ENCODE results near the gene MYOG. TPM values are rescaled to one million over a fixed set of nuclear protein-coding genes. Genes with fewer than 3 reads are reported as not detected.
A peak's percentile ranks its signal among the peaks of the same experiment; 100 is the strongest.

The MYOG gene
- total RNA-seq, 4 donors from 2014 or later: not detected

GRCh38 chr1:203114202-203114601 lies 28.4 kb upstream of the MYOG start:
- in situ Hi-C loops (cut with MboI; ENCODE audit: low pct_ligation_motif_present in 1 of 4, low pct_unique_long_range_greater_than_20kb in 1 of 4, low sequenced_read_pairs in 3 of 4) (loop anchor here in 1 of 4 donors (10.0 kb wide), 1 partner anchor 101 kb away; no protein-coding TSS in a partner anchor), intact Hi-C loops (cut with DNase I; ENCODE audit: low total_unique reads) (no loop called here)
- H3K4me3 ChIP-seq: no peak overlapping the region
- TF ChIP-seq CTCF (IDR thresholded peaks at IDR 0.05) (no peak), POLR2AphosphoS5 (IDR thresholded peaks at IDR 0.05) (no peak), EP300 (IDR thresholded peaks at IDR 0.05; ENCODE audit: low read depth) (no peak), POLR2A (IDR thresholded peaks at IDR 0.05) (no peak)
- H3K9me3 ChIP-seq: no peaks in the 10 kb centered on the region
- no peak overlapping the region for H3K27ac ChIP-seq
- peaks cover 0 to 7% (median 3%) of the 10 kb centered on the region in 4 donors for H3K4me1 ChIP-seq
- H3K36me3 ChIP-seq: no peaks in the 10 kb centered on the region
- DNase-seq: no peak
- WGBS, 2 donors (ENCODE audit: low coverage in 1 of 2): 60 to 73% methylated on average over 7 of the region's 7 CpGs
- peaks cover 58% of the 10 kb centered on the region for H3K27me3 ChIP-seq

GRCh38 chr1:203113308-203113707 lies 27.5 kb upstream of the MYOG start:
- Histone ChIP-seq H3K4me3 (no peak overlapping the region), H3K4me1 (peaks cover 0 to 7% (median 3%) of the 10 kb centered on the region in 4 donors), H3K36me3 (no peaks in the 10 kb centered on the region), H3K27me3 (peaks cover 57% of the 10 kb centered on the region), H3K27ac (no peak overlapping the region), H3K9me3 (no peaks in the 10 kb centered on the region)
- intact Hi-C loops (cut with DNase I; ENCODE audit: low total_unique reads) (no loop called here), in situ Hi-C loops (cut with MboI; ENCODE audit: low pct_ligation_motif_present in 1 of 4, low pct_unique_long_range_greater_than_20kb in 1 of 4, low sequenced_read_pairs in 3 of 4) (loop anchor here in 1 of 4 donors (10.0 kb wide), 1 partner anchor 101 kb away; no protein-coding TSS in a partner anchor)
- DNase-seq: no peak
- no peak for TF ChIP-seq CTCF (IDR thresholded peaks at IDR 0.05)
- no peak for TF ChIP-seq EP300 (IDR thresholded peaks at IDR 0.05; ENCODE audit: low read depth)
- TF ChIP-seq POLR2A (IDR thresholded peaks at IDR 0.05): no peak
- no peak for TF ChIP-seq POLR2AphosphoS5 (IDR thresholded peaks at IDR 0.05)
- WGBS, 2 donors (ENCODE audit: low coverage in 1 of 2): 73 to 90% methylated on average over 2 to 4 of the region's 4 CpGs

- H3K36me3 ChIP-seq: no peaks in the 10 kb centered on the region
- DNase-seq: no peak
- WGBS, 2 donors (ENCODE audit: low coverage in 1 of 2): 59% methylated on average over 2 of the region's 2 CpGs; no CpG with 5 or more reads in 1 of the 2 donors
- intact Hi-C loops (cut with DNase I; ENCODE audit: low total_unique reads): no loop called here
- H3K9me3 ChIP-seq: no peaks in the 10 kb centered on the region
- in situ Hi-C loops (cut with MboI; ENCODE audit: low pct_ligation_motif_present in 1 of 4, low pct_unique_long_range_greater_than_20kb in 1 of 4, low sequenced_read_pairs in 3 of 4): loop anchor here in 1 of 4 donors (10.0 kb wide), 1 partner anchor 102 kb away; no protein-coding TSS in a partner anchor
- no peak overlapping the region for H3K27ac ChIP-seq
- H3K4me1 ChIP-seq: no peaks in the 10 kb centered on the region
- H3K4me3 ChIP-seq: no peak overlapping the region
- TF ChIP-seq POLR2AphosphoS5 (IDR thresholded peaks at IDR 0.05): peak in 1 of 3 donors; percentile 11
- no peak for TF ChIP-seq CTCF (IDR thresholded peaks at IDR 0.05)
- peaks cover 57% of the 10 kb centered on the region for H3K27me3 ChIP-seq
These were observed 26.7 kb upstream of the MYOG start for GRCh38 chr1:203112475-203112874.

- Histone ChIP-seq H3K27ac (no peak overlapping the region), H3K36me3 (no peaks in the 10 kb centered on the region), H3K27me3 (peaks cover 34% of the 10 kb centered on the region), H3K9me3 (peaks cover 0 to 3% of the 10 kb centered on the region in 2 donors), H3K4me3 (no peak overlapping the region), H3K4me1 (no peaks in the 10 kb centered on the region)
- intact Hi-C loops (cut with DNase I; ENCODE audit: low total_unique reads) (no loop called here), in situ Hi-C loops (cut with MboI; ENCODE audit: low pct_ligation_motif_present in 1 of 4, low pct_unique_long_range_greater_than_20kb in 1 of 4, low sequenced_read_pairs in 3 of 4) (no loop called here)
- TF ChIP-seq POLR2AphosphoS5 (IDR thresholded peaks at IDR 0.05) (no peak), EP300 (IDR thresholded peaks at IDR 0.05; ENCODE audit: low read depth) (no peak), POLR2A (IDR thresholded peaks at IDR 0.05) (no peak), CTCF (IDR thresholded peaks at IDR 0.05) (no peak)
- no peak for DNase-seq
These were observed 19.1 kb upstream of the MYOG start for GRCh38 chr1:203104789-203105390.

Measured in transverse colon (tissue), 4 donors.